Inflammatory macrophage treated with lipopolysaccharide for 1 hour (primary cell): Measurements from ENCODE around the gene TFAP2E.

Experiments used
- DNase-seq, 2 donors: peaks; one replicate each; pipeline ENCODE4 v3.0.0-alpha.2; 2020 to 2022

The TFAP2E gene

DNA sequence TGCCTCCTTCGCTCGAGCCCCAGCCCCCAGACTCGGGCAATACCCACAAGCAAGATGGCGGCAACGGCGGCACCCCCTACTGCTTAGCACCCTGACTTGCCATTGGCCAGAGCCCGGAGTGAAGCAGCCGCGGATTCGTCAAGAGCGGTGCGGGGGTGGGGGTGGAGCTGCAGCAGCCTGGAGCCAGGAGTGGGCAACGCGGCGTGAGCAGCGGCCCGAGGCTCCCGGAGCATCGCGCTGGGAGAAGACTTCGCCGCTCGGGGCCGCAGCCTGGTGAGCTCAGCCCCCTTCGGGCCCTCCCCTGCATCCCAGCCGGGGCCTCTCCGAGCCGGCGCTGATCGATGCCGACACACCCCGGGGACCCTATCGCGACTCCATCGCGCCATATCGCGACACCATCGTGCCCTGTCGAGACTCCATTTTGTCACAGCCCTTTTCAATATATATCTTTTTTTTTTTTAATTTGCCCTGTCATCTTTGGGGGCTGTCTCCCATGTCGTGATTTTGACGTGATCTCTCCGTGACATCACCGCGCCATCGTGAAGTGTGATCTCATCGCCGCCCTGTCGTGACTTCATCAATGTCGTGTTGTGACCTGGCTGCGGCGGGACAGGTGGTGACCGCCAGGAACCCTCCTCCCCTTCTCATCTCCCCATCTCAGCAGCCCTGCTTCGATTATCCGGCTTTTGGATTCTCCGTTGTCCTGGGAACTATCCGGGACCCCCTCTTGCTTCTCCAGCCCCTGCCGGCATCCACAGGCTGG lies 15.3 kb upstream of the TFAP2E start, which contains the start of gene NCDN:
NCDN (plus strand) TSS at position 189 of the 763 bp plus-strand sequence; CDS start at position 581, 392 bp downstream.
- peak; percentile 96 to 97 for DNase-seq

DNA sequence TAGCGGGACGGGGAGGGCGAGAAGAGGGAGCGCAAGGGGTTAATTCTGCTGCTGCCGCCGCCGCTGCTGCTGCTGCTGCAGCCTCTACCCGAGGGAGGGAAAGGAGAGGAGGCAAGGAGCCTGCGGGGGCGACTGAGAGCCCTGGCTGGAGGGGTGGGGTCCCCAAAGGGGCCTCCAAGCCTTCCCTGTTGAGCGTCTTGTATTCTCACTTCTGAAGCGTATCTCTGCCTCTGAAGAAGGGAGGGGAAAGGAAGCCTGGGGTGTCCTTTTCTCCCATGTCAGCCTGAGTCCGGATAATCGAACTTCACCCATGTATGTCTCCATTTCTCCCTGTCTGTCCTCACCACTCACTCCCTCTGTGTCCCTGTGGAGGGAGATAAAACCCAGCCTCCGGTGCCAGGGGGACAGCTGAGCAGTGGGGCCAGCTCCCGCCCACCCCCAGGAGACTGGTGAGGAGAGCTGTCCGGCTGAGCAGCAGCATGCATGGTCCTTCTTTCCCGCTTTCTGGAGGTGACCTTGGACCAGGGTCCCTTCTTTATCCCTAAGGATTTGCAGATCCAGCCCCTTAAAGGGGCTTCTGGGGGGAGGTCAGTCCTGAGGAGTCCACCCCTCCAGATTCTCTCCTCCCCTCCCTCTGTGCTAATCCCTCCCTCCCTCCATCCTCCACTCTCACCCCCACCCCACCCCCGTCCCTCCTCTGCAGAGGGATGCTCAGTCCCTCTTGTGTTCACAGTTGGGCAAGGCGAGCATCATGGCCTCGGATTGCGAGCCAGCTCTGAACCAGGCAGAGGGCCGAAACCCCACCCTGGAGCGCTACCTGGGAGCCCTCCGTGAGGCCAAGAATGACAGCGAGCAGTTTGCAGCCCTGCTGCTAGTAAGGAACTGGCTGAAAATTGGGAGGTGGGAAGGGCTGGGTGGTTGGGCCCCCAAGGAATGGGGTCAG lies 14.5 kb upstream of the TFAP2E start:
- no peak for DNase-seq

GRCh38 chr1:35559317-35559944 lies 13.7 kb upstream of the TFAP2E start:
- DNase-seq = no peak

- DNase-seq = no peak
These were observed 12.6 kb upstream of the TFAP2E start for GRCh38 chr1:35560256-35561225.

DNA sequence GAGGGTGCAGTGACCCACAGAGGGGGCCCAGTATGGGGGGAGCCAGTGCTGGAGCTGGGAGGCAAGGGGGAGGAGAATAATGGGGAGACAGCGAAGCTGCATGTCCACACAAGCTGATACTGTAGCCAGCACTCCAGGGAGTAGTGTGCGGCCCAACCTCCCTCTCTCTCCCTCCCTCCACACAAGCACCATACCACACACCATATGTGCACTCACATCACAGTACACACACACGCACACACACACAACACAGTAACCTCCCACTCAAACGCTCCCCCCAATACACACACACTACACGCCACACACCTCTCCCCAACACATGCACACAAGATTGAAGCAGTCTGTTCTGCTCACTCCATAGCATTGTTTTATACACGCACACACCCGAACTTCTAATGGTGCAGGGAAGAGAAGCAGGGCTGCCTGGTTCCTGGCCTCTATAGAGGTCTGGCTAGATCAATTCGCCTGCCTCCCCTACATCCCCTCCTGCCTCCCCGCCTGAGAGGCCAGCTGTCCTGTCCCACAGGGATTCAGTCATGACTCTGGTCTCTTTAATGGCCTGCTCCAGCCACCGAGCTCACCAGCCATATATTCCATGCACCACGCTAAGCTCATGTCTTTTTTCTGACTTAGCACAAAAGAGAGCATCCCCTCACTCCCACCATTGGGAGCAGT lies 11.7 kb upstream of the TFAP2E start:
- DNase-seq = no peak

DNA sequence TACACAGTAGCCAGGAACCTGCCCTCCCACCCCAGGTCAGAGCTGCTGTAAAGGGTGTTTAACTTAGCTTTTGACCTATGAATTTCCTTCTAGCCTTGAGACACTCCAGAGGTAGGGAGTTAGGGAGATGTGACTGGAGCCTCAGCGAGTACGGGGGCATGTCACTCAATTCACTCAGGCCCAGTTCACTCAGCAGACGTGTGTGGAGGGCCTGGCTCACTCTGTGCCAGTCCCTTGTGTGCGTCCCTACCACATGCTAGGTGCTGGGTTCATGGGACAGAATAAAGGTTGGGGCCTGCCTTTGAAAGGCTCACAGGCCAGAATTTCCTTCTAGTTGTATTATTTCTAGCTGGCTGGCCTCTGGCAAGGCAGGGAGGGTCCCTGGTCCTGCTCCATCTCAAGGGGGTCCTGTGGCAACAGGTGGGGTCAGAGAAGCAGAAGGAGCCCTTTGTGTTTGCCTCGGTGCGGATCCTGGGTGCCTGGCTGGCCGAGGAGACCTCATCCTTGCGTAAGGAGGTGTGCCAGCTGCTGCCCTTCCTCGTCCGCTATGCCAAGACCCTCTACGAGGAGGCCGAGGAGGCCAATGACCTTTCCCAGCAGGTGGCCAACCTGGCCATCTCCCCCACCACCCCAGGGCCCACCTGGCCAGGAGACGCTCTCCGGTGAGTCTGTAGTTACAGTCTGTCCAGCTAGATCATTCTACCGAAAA lies 11.0 kb upstream of the TFAP2E start:
- no peak for DNase-seq

DNA sequence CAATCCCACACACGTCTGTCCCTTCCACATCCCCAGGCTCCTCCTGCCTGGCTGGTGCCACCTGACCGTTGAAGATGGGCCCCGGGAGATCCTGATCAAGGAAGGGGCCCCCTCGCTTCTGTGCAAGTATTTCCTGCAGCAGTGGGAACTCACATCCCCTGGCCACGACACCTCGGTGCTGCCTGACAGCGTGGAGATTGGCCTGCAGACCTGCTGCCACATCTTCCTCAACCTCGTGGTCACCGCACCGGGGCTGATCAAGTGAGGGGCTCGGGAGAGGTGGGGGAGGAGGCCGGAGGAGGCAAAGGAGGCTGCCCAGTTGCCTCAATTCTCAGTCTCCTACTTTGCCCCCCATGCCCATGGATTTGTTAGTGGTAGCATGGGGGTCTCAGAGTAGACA lies 9.9 kb upstream of the TFAP2E start:
- no peak for DNase-seq

DNA sequence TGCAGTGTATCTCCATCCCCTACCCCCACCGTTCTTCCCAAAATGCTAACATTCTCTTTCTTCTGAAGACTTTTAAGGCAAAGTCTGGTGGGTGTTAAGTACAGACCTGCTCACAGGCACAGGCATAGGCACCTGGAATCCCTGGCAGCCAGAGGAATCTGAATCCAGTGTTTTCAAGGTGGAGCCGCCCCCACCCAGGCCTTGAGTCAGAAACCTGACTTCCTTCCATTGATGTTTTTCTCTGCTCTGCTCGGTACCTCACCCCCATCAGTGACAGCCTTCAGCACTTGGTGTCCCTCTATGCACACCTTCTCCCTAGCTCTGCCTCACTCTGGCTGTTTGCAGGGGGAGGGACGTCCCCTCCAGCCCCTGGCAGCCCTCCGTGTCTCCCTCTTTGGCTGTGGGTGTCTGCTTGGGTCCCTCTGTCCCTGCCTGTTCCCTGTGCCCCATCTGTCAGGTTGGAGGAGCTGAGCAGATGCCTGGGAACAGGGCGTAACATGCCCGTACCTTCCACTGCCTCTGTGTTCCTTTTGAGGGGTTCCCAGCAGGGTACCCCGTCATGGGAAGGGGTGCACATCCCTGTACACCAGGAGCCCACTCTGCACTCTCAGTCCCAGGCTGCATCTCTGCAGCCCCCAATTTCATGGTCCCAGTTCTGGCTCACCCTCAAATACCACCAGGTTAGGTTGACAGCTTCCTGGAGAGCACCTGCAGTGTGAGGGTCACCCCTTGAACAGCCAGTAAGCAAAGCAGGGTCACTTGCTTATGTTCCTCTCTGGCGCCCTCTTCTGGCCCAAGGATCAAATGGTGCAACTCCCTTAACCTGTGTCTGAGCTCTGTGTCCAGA lies 8.9 kb upstream of the TFAP2E start:
- peak; percentile 48 to 87 for DNase-seq

DNA sequence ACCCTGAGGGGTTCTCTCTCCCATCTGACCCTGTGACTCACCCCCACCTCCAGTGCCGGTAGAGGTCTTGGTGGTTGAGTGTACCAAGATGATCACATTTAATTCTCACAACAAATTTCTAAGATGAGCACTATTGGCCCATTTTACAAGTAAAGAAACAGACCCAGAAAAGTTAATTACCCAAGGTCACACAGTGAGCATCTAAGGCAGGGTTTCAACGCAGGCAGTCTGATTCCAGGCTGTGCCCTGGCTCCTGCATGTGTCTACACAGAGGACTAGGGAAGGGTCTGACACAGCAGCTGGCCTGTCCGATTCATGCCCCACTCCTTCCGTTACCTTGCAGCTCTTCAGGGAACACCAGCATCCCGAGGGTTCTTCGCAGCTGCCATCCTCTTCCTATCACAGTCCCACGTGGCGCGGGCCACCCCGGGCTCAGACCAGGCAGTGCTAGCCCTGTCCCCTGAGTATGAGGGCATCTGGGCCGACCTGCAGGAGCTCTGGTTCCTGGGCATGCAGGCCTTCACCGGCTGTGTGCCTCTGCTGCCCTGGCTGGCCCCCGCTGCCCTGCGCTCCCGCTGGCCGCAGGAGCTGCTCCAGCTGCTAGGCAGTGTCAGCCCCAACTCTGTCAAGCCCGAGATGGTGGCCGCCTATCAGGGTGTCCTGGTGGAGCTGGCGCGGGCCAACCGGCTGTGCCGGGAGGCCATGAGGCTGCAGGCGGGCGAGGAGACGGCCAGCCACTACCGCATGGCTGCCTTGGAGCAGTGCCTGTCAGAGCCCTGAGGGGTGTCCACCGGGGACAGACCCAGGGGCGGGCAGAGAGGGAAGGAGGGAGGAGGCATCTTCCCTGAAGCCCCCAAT lies 8.0 kb upstream of the TFAP2E start:
- no peak for DNase-seq

GRCh38 chr1:35565742-35566133 lies 7.4 kb upstream of the TFAP2E start:
- no peak for DNase-seq

- DNase-seq = no peak
These were observed 5.1 kb upstream of the TFAP2E start for GRCh38 chr1:35567947-35568558.

- peak; percentile 37 to 86 for DNase-seq
These were observed 4.1 kb upstream of the TFAP2E start for GRCh38 chr1:35568975-35569395.

- DNase-seq = no peak
These were observed 3.2 kb upstream of the TFAP2E start for GRCh38 chr1:35569936-35570335.

- no peak for DNase-seq
These were observed 2.5 kb upstream of the TFAP2E start for GRCh38 chr1:35570589-35571137.

- DNase-seq = no peak
These were observed 1.9 kb upstream of the TFAP2E start for GRCh38 chr1:35571263-35571662.

- no peak for DNase-seq
These were observed 818 bp upstream of the TFAP2E start for GRCh38 chr1:35572296-35572695.

- no peak for DNase-seq
These were observed 1.1 kb downstream of the TFAP2E start for GRCh38 chr1:35574125-35574654.
